ENCODE data around the gene ZCCHC24.
A peak's percentile ranks its signal among the peaks of the same experiment; 100 is the strongest.

ZCCHC24 gene

DNA sequence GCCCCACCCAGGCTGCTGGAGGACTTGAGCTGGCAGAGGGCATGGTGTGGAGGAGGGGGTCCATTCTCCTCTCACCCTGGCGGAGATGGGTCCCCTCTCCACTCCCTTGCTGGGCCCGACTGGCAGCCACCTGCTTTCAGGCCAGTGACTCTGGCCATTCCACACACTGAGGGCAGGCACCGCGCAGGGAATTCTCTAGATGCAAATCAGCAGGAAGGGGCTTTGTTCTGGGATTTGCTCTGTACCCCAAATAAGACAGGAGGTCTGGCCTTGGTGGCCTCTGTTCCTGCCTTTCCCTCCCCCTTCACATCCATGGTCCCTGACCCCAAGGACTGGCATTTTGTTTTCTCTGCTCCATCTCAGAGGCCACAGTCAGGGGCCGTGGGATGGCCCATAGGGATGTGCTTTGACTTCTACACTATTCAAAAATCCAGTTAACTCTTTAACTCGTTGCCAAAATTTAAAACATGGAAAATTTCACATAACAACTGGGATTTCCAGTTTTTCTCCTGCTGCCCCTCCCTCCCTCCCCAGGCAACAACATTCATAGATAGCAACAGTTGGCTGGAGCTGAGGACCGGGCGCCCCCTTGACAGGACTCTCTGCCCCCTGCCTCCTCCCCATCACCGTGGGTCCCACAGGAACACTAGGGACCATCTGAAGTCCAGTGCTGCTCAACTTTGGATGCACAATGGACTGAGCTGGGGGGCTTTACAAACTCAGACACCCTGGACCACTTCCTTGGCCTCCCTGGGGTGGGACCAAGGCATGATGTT is 64.3 kb downstream of the ZCCHC24 start:
- no peak for DNase-seq

DNA sequence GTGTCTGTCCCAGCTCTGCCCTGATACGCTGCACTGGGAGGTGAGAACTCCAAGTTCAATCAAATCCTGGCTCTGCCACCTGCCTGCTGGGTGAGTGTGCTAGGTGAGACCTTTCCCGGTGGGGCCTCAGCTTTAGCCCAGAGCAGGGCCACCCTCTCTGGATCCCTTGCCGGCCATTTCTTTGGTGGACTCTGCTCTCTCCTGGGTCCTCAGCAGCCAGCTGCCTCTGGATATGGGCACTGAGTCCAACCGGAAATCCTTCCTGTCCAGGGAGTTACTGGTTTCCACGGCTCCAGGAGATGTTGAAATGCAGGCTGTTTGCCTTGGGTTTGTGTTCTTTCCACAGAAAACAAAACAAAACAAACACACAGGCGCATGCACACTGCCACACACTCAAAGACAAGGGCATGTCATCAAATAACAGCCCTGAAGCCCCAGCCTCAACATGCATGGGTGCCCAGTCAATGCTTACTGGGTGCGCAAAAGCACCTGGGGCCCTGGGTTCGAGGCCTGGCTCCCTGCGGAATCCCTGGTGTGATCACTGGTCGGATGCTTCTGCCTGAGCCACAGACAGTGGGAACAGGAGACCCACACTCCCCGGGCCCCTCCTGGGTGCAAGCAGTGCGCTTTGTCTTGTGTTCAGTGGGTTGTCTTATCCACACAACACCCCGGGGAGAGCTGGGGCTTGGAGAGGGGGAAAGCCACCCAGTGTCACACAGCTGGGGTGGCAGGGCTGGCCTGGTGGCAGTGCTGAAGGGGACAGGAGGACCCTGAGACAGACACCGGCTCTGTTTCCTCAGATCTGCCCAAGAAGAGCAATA is 65.1 kb downstream of the ZCCHC24 start:
- DNase-seq, result no peak

DNA sequence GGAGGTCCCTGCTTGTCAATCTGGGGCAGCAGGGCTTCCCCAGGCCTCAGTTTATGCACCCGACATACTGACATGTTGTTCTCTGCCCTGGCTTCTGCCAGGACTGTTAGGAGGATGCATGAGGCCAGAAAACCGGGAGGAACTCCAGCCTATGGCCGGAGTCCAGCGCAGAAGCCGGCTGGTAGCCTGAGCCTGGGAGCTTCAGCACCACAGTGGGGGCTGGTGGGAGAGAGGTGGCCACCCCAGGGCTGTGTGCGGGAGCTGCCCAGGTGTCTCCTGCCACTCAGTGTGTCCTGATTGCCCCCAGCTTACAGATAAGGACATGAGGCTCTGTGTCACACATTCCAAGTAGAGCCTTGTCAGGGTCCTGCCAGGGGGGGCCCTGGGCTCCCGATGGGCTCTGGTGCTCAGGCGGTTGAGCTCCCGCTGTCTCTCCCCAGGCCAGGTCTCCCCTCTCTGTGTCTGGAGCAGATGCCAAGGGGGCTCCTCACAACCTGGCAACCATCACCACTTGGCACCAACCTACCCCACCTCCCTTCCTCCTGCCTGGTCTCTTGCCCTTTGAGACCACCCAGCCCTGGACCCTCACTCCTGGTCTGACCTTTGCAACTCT is 65.8 kb downstream of the ZCCHC24 start:
- DNase-seq, result no peak

DNA sequence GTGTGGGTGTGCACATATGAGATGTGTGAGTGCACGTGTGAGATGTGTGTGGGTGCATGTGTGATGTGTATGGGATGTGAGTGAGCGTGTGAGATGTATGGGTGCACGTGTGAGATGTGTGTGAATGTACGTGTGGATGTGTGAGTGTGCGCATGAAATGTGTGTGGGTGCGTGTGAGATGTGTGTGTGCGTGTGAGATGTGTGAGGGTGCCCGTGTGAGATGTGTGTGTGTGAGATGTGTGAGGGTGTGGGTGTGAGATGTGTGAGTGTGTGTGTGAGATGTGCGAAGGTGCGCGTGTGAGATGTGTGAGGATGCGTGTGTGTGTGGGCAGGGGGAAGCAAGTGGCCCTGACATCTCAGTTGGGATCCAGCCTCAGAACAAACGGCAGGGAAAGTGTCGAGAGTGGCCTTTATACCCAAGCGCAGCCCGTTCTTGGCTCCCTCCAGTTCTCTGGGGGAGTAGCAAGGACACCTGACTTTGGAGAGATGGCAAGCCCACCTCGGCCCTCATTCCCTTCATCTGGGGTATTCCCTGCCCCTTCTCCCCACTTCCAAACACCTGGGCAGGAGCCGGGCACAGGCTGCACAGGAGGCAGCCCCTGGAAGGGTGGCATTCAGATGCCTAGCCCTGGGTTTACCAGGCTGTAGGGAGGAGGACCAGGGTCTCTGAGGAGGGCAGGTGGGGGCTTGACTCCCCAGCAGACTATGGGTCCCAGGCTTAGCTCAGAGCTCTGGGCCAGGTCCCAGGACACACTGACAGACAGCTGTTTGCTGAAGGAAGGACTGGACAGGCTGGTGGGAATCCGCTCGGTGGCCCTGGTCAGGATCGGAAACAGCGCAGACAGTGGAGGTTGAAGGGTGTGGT is 66.5 kb downstream of the ZCCHC24 start:
- DNase-seq, result no peak

DNA sequence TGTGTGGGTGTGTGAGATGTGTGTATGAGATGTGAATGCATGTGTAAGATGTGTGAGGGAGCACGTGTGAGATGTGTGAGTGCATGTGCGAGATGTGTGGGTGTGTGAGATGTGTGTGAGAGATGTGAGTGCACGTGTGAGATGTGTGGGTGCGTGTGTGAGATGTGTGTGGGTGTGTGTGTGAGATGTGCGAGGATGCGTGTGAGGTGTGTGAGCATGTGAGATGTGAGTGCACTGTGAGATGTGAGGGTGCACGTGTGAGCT is 67.1 kb downstream of the ZCCHC24 start:
- no peak for DNase-seq

DNA sequence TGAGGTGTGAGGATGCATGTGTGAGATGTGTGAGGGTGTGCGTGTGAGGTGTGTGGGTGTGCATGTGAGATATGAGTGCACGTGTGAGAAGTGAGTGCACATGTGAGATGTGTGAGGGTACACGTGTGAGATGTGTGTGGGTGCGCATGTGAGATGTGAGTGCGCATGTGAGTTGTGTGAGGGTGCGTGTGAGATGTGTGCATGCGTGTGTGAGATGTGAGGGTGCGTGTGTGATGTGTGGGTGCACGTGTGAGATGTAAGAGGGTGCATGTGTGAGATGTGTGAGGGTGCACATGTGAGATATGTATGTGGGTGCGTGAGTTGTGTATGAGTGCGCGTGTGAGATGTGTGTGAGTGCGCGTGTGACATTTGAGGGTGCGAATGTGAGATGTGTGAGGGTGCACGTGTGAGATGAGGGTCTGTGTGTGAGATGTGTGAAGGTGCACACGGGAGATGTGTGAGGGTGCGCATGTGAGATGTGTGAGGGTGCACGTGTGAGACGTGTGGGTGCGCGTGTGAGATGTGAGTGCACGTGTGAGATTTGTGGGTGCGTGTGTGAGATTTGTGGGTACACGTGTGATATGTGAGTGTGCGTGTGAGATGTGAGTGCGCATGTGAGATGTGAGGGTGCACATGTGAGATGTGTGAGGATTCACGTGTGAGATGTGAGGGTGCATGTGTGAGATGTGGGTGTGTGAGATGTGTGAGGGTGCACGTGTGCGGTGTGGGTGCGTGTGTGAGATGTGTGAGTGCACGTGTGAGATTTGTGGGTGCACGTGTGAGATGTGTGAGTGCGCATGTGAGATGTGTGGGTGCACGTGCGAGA is 67.7 kb downstream of the ZCCHC24 start:
- no peak for DNase-seq

DNA sequence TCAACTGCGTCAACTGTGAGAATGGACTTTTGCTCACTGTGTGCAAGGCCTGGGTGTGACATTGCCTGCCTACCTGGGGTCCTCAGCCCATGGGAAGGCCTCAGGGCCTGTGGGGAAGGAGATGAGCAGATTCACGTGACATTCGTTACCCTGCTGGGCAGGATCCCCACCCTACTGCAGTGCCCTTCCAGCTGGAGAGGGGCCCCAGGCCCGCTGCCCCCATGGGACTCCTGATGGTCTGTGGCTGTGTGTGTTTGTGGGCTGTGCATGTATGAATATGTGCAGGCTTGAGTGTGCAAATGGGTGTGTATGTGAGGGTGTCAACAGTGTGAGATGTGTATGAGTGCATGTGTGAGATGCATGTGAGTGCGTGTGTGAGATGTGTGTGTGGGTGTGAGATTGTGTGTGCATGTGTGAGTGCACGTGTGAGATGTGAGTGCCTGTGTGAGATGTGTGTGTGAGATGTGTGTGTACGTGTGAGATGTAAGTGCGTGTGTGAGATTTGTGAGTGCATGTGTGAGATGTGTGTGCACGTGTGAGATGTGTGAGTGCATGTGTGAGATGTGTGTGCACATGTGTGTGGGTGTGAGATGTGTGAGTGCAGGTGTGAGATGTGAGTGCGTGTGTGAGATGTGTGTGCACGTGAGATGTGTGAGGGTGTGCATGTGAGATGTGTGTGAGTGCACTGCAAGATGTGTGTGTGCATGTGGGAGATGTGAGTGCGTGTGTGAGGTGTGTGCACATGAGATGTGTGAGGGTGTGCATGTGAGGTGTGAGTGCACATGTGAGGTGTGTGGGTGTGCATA is 68.5 kb downstream of the ZCCHC24 start:
- DNase-seq, result no peak

DNA sequence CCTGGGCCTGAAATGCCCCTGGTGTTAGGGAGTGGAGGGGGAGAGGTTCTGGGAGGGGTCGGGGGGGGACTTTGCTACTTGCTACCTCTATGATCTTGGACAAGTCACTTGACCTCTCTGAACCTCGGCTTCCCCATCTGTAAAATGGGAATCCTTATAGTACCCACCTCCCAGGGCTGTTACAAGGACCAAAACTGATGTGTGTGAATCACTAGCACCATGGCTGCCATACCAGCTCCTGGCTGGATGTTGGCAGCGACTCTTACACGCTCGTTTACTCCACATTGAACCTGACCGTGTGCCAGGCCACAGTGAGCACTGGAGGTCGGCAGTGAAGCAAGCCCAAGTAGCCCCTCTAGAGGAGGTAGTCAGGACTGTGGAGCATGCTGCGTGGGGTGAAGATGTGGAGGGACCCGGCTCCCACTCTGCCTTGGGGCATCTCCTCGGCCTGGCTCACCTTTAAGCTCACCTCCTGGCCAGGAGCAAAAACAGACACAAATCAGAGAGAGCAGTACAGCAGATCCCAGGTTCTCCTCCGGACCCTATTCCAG is 69.3 kb downstream of the ZCCHC24 start:
- DNase-seq, result no peak

DNA sequence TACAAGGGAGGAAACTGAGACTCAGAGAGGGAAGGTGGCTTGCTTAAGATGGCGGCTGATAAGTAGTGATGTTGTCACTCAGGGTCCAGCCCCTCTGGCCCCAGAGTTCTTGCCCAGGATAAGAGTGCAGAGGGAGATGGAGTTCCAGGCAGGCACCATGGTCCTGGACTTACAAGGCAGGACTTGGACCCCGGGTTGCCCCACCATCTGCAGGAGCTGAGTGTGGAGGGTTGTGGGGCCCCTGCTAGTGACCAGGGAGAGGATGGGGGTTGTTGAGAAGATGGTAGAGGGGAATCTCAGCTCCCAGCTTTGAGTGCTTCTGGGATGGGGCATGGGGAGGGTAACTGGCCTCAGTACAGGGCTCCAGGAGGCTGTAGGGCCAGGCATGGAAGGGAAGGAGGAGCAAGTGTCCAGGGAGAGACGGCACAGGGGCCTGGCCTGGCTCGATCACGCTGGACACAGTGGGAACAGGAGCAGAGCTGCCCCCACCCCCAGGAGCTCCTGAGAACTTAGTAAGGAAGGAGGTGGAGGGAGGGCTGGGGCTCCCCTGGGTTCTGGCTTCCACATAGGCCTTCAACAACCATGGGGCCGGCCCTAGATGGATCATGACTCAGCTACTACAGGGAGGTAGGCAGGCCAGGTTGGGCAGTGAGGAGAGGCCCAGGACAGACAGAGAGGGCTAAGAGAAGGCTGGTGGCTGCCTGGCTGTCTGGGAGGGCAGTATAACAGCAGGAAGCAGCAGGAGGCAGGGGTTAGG is 69.9 kb downstream of the ZCCHC24 start:
- DNase-seq, result no peak

DNA sequence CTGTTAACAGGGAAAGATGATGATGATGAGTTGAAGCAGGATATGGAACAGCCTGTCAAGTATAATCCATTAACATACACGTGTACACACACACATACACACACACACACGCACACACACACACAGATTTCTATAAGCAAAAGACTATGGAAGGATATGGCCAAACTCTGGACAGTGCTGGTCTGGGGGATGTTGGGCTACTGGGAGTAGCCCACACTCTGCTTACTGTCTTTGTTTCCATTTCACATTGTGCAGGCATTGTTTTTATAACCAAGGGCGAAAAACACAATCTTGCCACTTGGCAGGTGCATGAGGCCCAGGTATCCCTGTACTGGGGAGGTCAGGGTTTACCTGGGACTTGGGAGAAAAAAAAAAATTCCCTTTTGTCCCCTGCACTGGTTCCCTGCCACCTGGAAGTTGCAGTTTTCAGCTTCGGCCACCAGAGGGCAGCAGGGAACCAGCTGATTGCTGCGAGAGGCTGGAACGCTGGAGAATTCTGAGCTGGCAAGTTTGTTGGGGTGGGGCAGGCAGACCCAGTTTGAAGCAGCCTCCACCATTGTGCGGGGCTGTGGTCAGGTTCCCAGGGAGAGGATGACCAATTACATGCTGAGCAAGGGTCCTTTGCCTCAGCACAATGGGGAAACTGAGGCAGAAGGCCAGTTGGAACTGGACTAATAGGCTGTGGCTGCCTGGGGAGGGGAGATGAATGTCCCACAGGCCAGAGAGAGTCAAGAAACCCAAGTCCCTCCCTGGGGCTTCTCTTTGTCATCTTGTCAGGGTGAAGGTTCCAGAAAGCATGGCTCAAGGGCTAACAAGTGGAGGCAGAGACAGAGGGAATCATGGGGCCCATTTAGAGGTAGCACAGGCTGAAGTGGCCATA is 70.9 kb downstream of the ZCCHC24 start:
- peak; percentile 74 to 75 for DNase-seq

DNA sequence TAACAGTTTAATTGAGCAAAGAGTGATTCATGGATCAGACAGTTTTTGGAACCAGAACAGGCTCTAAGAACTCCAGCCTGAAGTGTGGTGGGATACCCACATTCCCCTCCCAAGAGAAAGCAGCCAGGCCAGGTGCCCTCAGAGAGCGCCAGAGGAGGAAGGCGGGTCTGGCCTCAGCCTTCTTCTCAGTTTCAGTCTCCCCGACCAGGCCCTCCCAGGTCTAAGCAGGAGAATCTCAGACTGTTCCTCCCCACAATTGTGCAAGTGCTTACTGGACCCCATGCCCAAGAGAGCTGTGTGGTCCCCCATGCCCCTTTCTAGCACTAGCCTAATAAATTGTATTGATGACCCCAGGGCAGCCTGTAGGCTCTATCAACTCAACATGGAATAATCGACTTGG is 72.6 kb downstream of the ZCCHC24 start:
- DNase-seq, result no peak

DNA sequence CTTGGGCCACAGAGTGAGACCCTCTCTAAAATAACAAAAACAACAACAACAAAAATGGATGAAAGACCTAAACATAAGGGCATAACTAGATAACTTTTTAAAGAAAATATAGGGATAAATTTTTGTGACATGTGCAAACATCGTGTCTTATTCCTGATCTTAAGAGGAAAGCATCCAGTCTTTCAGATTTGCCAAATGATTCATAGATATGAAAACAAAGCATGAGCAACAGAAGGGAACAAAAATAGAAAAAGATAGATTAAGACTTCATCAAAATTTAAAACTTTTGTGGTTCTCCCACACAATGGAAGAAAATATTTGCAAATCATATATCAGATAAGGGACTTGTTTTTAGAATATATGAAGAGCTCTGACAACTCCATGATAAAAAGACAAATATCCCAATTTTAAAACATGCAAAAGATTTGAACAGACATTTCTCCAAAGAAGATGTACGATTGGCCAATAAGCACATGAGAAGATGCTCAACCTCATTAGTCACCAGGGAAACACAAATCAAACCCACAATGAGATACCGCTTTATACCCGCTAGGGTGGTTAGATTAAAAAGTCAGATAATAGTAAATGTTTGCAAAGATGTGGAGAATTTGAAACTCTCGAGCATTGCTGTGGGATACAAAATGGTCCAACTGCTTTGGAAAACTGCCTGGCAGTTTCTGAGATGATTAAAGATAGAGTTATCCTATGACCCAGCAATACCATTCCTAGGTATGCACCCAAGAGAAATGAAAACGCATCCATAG is 77.8 kb downstream of the ZCCHC24 start:
- DNase-seq, result no peak

DNA sequence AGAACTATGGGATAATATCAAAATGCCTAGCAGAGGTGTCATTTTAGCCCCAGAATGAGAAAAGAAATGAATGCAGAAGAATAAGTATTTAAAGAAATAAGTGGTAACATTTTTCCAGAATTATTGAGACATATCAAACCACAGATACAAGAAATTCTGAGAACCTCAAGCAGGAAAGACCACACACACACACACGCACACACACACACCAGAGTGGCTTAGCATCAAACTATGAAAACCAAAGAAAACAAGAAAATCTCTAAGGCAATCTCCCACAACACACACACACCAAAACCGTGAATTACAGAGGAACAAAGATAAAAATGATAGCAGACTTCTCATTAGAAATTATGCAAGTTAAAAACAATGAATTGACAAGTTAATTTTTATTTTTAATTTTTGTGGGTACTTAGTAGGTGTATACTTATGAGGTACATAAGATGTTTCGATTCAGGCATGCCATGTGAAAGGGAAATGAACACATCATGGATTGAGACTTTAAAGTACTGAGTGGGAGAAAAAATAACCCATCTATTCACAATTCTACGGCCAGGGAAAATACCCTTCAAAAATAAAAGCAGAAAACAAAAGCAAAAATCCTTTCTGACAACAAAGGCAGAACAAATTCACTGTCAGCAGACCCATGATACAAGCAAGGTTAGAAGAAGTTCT is 83.6 kb downstream of the ZCCHC24 start:
- DNase-seq, result no peak

DNA sequence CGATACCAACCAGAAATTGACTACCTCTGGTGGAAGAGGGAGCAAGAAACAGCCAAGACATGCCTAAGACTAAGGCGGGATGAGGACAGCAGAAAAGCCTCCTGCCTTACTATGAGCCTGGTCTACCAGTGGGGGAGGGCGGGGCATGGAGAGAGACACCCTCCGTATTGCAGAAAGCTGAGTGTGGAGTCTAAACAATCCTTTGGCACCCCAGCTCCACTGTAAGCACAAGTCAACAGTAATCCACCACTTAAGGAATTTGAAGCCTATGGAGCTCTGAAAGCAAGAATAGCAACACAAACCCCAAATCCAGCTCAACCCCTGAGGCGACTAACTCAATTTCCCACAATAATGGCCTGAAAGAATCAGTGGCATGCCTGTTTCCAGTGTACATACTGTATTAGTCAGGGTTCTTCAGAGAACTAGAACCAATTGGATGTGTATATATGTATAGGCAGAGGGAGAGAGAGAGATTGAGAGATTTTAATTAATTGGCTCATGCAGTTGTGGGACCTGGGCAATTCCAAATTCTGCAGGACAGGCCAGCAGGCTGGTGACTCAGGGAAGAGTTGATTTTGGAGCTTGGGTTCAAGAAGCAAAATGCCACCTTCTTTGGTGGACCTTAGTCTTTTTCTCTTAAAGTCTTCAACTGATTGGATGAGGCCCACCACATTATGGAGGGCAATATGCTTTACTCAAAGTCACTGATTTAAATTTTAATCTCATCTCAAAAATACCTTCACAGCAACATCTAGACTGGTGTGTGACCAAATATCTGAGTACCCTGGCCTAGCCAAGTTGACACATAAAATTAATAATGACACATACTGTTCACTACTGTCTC is 84.7 kb downstream of the ZCCHC24 start:
- DNase-seq, result no peak

DNA sequence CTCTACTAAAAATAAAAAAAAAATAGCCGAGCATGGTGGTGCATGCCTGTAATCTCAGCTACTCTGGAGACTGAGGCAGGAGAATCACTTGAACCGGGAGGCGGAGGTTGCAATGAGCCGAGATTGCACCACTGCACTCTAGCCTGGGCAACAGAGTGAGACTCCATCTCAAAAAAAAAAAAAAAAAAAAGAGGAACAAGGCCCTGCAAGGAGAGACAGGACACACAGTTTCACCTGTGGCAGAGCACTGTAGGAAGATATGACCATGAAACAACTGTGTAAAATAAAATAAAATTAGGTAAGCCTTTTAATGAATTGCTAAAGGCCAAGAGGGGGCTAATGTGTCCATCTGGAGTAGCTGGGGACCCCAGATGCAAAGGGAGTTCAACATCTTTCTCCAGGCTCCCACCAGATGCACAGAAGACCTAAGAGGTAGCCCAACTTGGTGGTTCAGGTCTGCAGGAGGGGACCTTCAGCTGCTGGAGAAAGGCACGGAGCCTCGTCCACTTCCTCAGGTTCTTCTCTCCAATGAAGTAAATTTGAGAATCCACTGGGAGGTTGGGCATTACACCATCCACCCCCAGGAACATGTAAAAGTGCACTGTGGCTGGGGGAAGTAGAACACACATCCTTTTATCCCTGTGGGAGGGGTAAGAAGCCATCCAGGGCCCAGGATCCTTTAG is 85.5 kb downstream of the ZCCHC24 start:
- no peak for DNase-seq

DNA sequence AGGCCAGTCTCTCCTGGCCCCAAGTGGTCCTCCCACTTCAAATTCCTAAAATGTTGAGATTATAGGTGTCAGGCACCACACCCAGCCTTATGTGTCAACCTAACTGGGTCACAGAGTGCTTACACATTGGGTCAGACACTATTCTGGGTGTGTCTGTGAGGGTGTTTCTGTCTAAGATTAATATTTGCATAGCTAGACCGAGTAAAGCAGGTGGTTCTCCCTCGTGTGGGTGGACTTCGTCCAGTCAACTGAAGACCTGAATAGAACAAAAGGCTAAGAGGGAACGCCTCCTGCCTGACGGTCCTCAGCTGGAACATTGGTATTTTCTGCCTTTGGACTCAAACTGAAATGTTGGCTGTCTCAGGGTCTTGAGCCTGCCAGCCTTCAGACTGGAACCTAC is 86.6 kb downstream of the ZCCHC24 start:
- no peak for DNase-seq
